Lower lobe of right lung (tissue), 2 donors: ENCODE measurements around the gene USP7. TPM values are rescaled to one million over a fixed set of nuclear protein-coding genes. Genes with fewer than 3 reads are reported as not detected.

ENCODE experiments used
- ATAC-seq, 2 donors: fragments of 200-7000 bp; cut with Tn5 transposase; one replicate each; pipeline ENCODE4 v1.9.1; 2020 to 2022; ENCODE audit warnings: mild to moderate bottlenecking in 2 of 2, moderate library complexity in 2 of 2
- DNase-seq: peaks from one replicate; pipeline ENCODE4 v3.0.0-alpha.2; 2020
- H3K27ac ChIP-seq: fragments of 200-600 bp; one replicate; pipeline ENCODE4 v1.8.0; 2022
- H3K27me3 ChIP-seq: fragments of 200-600 bp; one replicate; pipeline ENCODE4 v1.8.0; 2022; ENCODE audit warnings: low read depth
- H3K36me3 ChIP-seq: fragments of 200-600 bp; one replicate; pipeline ENCODE4 v1.8.0; 2022; ENCODE audit warnings: mild to moderate bottlenecking
- H3K4me1 ChIP-seq: fragments of 200-600 bp; one replicate; pipeline ENCODE4 v1.8.0; 2022
- H3K4me3 ChIP-seq: fragments of 200-600 bp; one replicate; pipeline ENCODE4 v1.8.0; 2022; ENCODE audit warnings: mild to moderate bottlenecking
- H3K9me3 ChIP-seq: fragments of 200-600 bp; one replicate; pipeline ENCODE4 v1.8.0; 2022
- CTCF ChIP-seq: fragments of 200-600 bp; IDR thresholded peaks from one replicate; pipeline ENCODE4 v1.8.0; 2022; ENCODE audit warnings: antibody characterized with exemption, mild to moderate bottlenecking
- intact Hi-C: fragments of 100-400 bp; cut with DNase I; formaldehyde crosslinking; loops from one replicate; pipeline ENCODE4 v1.11.0; 2022
- total RNA-seq: library from RNA; stranded (reverse); fragmentation: NEBNext Ultra II Directional; extraction: Animal tissue kit (Norgen Biotek cat#: 25700); gene quantifications from one replicate; pipeline ENCODE4 v1.2.1, GENCODE V29; 2021
- donor health status: DM: no; HTN: yes; CAD: no; lungs with severe emphysema.

Gene USP7
- total RNA-seq, 1 donor from 2014 or later = 87.5 TPM

- intact Hi-C loops = no loop called here
- no peaks in the 10 kb centered on the region for H3K27me3 ChIP-seq
- H3K36me3 ChIP-seq = peaks cover 25% of the 10 kb centered on the region
- TF ChIP-seq CTCF = no peak
- H3K4me3 ChIP-seq = no peak overlapping the region
- peaks cover 85% of the 10 kb centered on the region for H3K4me1 ChIP-seq
- H3K9me3 ChIP-seq = no peaks in the 10 kb centered on the region
- no peak for ATAC-seq
- no peak for DNase-seq
- peak overlapping the region; percentile 73 for H3K27ac ChIP-seq
Measured at GRCh38 chr16:8862309-8863130, 101.2 kb downstream of the USP7 start.

- Histone ChIP-seq H3K27me3 (no peaks in the 10 kb centered on the region), H3K36me3 (peaks cover 28% of the 10 kb centered on the region), H3K9me3 (no peaks in the 10 kb centered on the region), H3K27ac (peak overlapping the region; percentile 73), H3K4me1 (peaks cover 81% of the 10 kb centered on the region), H3K4me3 (no peak overlapping the region)
- ATAC-seq = peak; percentile 28 to 49
- DNase-seq = peak; percentile 39
- intact Hi-C loops = no loop called here
- TF ChIP-seq CTCF = no peak
Measured at GRCh38 chr16:8861563-8862308, 102.0 kb downstream of the USP7 start.

GRCh38 chr16:8859913-8860881, 103.5 kb downstream of the USP7 start:
- no peak overlapping the region for H3K4me3 ChIP-seq
- H3K36me3 ChIP-seq = peaks cover 43% of the 10 kb centered on the region
- peak overlapping the region; percentile 48 for H3K27ac ChIP-seq
- H3K9me3 ChIP-seq = no peaks in the 10 kb centered on the region
- peak; percentile 42 for DNase-seq
- no peak for TF ChIP-seq CTCF
- peaks cover 70% of the 10 kb centered on the region for H3K4me1 ChIP-seq
- H3K27me3 ChIP-seq = no peaks in the 10 kb centered on the region
- peak; percentile 33 to 39 for ATAC-seq
- intact Hi-C loops = no loop called here

GRCh38 chr16:8858994-8859912, 104.5 kb downstream of the USP7 start:
- Histone ChIP-seq H3K27me3 (no peaks in the 10 kb centered on the region), H3K4me1 (peaks cover 60% of the 10 kb centered on the region), H3K36me3 (peaks cover 52% of the 10 kb centered on the region), H3K4me3 (no peak overlapping the region), H3K27ac (peak overlapping the region; percentile 48), H3K9me3 (no peaks in the 10 kb centered on the region)
- TF ChIP-seq CTCF = no peak
- peak; percentile 39 for DNase-seq
- no peak for ATAC-seq
- intact Hi-C loops = no loop called here
